ENCODE data around the gene DPEP2NB.
"Not testable (repeated sequence)": the region's sequence is repeated elsewhere in the genome, so short reads cannot be mapped to it uniquely, and the experiment has no call there.

DNA sequence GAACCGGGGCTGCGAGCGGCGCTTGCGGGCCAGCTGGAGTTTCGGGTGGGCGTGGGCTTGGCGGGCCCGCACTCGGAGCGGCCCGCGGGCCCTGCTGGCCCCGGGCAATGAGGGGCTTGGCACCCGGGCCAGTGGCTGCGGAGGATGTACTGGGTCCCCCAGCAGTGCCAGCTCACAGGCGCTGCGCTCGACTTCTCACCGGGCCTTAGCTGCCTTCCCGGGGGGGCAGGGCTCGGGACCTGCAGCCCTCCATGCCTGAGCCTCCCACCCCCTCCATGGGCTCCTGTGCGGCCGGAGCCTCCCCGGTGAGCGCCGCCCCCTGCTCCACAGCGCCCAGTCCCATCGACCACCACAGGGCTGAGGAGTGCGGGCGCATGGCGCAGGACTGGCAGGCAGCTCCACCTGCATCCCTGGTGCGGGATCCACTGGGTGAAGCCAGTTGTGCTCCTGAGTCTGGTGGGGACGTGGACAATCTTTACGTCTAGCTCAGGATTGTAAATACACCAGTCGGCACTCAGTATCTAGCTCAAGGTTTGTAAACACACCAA, 17.4 kb downstream of the DPEP2NB start:
- TF ChIP-seq EZH2 (IDR thresholded peaks at IDR 0.05); POLR2AphosphoS5 (IDR thresholded peaks at IDR 0.05; ENCODE audit: borderline replicate concordance, low read depth, low read length); FOXP2 (optimal IDR thresholded peaks at IDR 0.05; ENCODE audit: control extremely low read depth, extremely low read length, insufficient read depth): not testable (repeated sequence)

All from SK-N-MC (cell line).